ENCODE measurements around the gene TTYH2. TPM values are rescaled to one million over a fixed set of nuclear protein-coding genes. Genes with fewer than 3 reads are reported as not detected.

Gene TTYH2
- total and polyA plus RNA-seq, 10 of the 15 experiments (the other 5 are each of a cell fraction or from before 2014, with no cell fraction given) = 0.26 to 25.2 (median 6.6) TPM

DNA sequence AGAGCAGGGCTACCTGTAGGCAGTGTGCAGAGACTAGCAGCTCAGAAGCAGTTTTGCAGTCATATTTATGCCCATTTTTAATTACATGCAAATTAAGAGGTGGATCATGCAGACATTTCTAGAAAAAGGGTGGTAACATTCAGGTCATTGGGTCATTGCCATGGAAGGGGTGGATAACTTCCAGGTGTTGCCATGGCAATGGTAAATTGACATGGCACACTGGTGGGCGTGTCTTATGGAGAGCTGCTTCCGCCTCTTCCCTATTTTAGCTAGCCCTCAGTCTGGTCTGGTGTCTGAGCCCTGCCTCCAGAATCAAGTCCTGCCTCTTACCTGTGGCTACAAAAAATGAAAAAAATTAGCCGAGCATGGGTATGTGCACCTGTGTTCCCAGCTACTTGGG lies 57.9 kb downstream of the TTYH2 start:
- no TSS peak for BruUV-seq (replicated peaks)
- in situ Hi-C loops (cut with MboI) = loop anchor here (10.0 kb wide), 1 partner anchor 56 kb away; the partner anchor contains the start of gene TTYH2
- RAD21 ChIA-PET (ENCODE audit: unreplicated experiment) = no interaction called here

More for the DNA sequence above, 57.9 kb downstream of the TTYH2 start:
- intact Hi-C loops (cut with micrococcal nuclease; ENCODE audit: unreplicated experiment) = no loop called here
- no peaks in the 10 kb centered on the region for H4K20me1 ChIP-seq (ENCODE audit: control insufficient read depth, insufficient read depth)
- POLR2A ChIA-PET = no interaction called here
- DNase-seq (ENCODE audit: low read depth, low spot score) (no peak), ATAC-seq (no peak), FAIRE-seq (no peak)
- no peak overlapping the region for H3K4me2 ChIP-seq (ENCODE audit: control insufficient read depth, insufficient read depth)
- peaks cover 18% of the 10 kb centered on the region for H3K4me1 ChIP-seq (ENCODE audit: control insufficient read depth, insufficient read depth, low read length)
- H3K27me3 ChIP-seq (replicated peaks in 1 of 2; ENCODE audit: control insufficient read depth in 2 of 2, insufficient read depth in 2 of 2, low read length in 1 of 2) = no peaks in the 10 kb centered on the region; a peak in 1 of 4 replicates
- CTCF ChIA-PET = interaction anchor here (0.6 to 0.9 kb wide), 4 partner anchors 13 to 610 kb away, joined by 3 to 5 read pairs (median 3); no protein-coding TSS in a partner anchor
- H3K9me3 ChIP-seq (replicated peaks; ENCODE audit: control insufficient read depth, insufficient read depth, low read length) = no peaks in the 10 kb centered on the region; the same call in 2 of the 3 replicates
- H3K27ac ChIP-seq (ENCODE audit: control insufficient read depth, insufficient read depth) = no peak overlapping the region
- no peak overlapping the region for H3K4me3 ChIP-seq
- H3K79me2 ChIP-seq (ENCODE audit: control insufficient read depth, insufficient read depth, low read length) = no peaks in the 10 kb centered on the region
- no peak overlapping the region for H2AFZ ChIP-seq (ENCODE audit: control insufficient read depth, low read depth, low read length)
- WGBS (ENCODE audit: insufficient coverage, insufficient replicate concordance, low lambda C conversion rate, missing lambda C conversion rate) = 19% methylated on average over 3 of the region's 3 CpGs
- SMC1A ChIA-PET (ENCODE audit: uncharacterized antibody, unreplicated experiment) = interaction anchor here (1.1 kb wide), 1 partner anchor 9 kb away, joined by 4 read pairs; no protein-coding TSS in a partner anchor
- no peak for TF ChIP-seq EGR1 (IDR thresholded peaks at IDR 0.05; ENCODE audit: borderline replicate concordance in 1 of 2, low read depth in 2 of 2, low read length in 2 of 2)
- peak; percentile 42; the same call in 1 of the 2 replicates for TF ChIP-seq BMI1 (IDR thresholded peaks at IDR 0.05; ENCODE audit: borderline replicate concordance)
- TF ChIP-seq SP1 (IDR thresholded peaks at IDR 0.05; ENCODE audit: low read depth, low read length) = no peak
- no peak for TF ChIP-seq IKZF1 (conservative IDR thresholded peaks at IDR 0.05)
- no peak for TF ChIP-seq SIN3A (IDR thresholded peaks at IDR 0.05; ENCODE audit: low read depth, low read length)
- TF ChIP-seq, protein P1, sequence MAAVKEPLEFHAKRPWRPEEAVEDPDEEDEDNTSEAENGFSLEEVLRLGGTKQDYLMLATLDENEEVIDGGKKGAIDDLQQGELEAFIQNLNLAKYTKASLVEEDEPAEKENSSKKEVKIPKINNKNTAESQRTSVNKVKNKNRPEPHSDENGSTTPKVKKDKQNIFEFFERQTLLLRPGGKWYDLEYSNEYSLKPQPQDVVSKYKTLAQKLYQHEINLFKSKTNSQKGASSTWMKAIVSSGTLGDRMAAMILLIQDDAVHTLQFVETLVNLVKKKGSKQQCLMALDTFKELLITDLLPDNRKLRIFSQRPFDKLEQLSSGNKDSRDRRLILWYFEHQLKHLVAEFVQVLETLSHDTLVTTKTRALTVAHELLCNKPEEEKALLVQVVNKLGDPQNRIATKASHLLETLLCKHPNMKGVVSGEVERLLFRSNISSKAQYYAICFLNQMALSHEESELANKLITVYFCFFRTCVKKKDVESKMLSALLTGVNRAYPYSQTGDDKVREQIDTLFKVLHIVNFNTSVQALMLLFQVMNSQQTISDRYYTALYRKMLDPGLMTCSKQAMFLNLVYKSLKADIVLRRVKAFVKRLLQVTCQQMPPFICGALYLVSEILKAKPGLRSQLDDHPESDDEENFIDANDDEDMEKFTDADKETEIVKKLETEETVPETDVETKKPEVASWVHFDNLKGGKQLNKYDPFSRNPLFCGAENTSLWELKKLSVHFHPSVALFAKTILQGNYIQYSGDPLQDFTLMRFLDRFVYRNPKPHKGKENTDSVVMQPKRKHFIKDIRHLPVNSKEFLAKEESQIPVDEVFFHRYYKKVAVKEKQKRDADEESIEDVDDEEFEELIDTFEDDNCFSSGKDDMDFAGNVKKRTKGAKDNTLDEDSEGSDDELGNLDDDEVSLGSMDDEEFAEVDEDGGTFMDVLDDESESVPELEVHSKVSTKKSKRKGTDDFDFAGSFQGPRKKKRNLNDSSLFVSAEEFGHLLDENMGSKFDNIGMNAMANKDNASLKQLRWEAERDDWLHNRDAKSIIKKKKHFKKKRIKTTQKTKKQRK (IDR thresholded peaks at IDR 0.05; ENCODE audit: low read depth, low read length) = no peak
- peak; percentile 81 for TF ChIP-seq PKNOX1 (IDR thresholded peaks at IDR 0.05)
- no peaks in the 10 kb centered on the region for H3K36me3 ChIP-seq (ENCODE audit: control insufficient read depth in 2 of 2, insufficient read depth in 2 of 2, low read length in 1 of 2)
- H3K9ac ChIP-seq (ENCODE audit: control insufficient read depth, insufficient read depth, low read length) = no peak overlapping the region

Measured in GM12878 (cell line).